Keratinocyte (primary cell): ENCODE data around the gene C15orf40.

Source experiments
- CTCF ChIP-seq, 3 experiments: IDR thresholded peaks in 1 of 3; conservative IDR thresholded peaks in 1 of 3; optimal IDR thresholded peaks in 1 of 3; 2 replicates in 2 of 3; 3 replicates in 1 of 3; pipeline versions ENCODE3 to v1.5.1; 2011; ENCODE audit warnings: low read length in 3 of 3, mild to moderate bottlenecking in 3 of 3, moderate library complexity in 2 of 3, control low read depth in 1 of 3, inconsistent platforms in 1 of 3; ENCODE audit not compliant: insufficient read depth in 2 of 3; ENCODE audit errors: extremely low read depth in 1 of 3
- EZH2 ChIP-seq: IDR thresholded peaks from one replicate; pipeline ENCODE4 v1.6.1; 2012; ENCODE audit warnings: inconsistent platforms, mild to moderate bottlenecking, low read length, moderate library complexity

GRCh38 chr15:83016906-83017305 lies 5.5 kb upstream of the C15orf40 start:
- TF ChIP-seq CTCF (optimal IDR thresholded peaks at IDR 0.05 in 1 of 3, IDR thresholded peaks at IDR 0.05 in 1 of 3, conservative IDR thresholded peaks at IDR 0.05 in 1 of 3; ENCODE audit: extremely low read depth in 1 of 3, insufficient read depth in 2 of 3, low read length in 3 of 3) (no peak), EZH2 (no peak)
